Stimulated activated CD4-positive, alpha-beta T cell treated with anti-CD3 and anti-CD28 coated beads, TNF-alpha, amount 100 ng/mL, for 4 hours (primary cell): ENCODE data around the gene CLEC4C.

Experiments used
- DNase-seq, 3 experiments: peaks; one replicate each; pipeline ENCODE4 v3.0.0-alpha.2; 2020; ENCODE audit warnings: low read depth in 3 of 3

CLEC4C gene

DNA sequence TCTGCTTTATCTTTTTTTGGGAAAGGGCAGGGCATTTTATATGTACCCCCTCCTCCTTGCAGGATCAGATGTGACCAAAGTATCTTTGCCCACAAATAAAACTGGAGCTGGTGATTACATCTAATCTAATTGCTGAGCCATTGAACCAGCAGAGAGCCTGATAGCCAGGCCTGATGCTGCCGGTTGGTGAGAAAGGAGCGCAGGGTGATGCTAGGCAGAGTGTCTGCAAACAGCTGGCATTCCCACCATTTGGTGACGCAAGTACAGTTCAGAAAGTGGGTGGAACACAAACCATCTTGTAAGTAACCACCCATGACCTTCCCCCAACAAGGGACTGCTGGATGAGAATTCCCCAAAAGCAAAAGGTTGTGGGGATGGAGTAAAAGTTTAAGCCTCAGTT is 23.2 kb downstream of the CLEC4C start:
- no peak for DNase-seq

DNA sequence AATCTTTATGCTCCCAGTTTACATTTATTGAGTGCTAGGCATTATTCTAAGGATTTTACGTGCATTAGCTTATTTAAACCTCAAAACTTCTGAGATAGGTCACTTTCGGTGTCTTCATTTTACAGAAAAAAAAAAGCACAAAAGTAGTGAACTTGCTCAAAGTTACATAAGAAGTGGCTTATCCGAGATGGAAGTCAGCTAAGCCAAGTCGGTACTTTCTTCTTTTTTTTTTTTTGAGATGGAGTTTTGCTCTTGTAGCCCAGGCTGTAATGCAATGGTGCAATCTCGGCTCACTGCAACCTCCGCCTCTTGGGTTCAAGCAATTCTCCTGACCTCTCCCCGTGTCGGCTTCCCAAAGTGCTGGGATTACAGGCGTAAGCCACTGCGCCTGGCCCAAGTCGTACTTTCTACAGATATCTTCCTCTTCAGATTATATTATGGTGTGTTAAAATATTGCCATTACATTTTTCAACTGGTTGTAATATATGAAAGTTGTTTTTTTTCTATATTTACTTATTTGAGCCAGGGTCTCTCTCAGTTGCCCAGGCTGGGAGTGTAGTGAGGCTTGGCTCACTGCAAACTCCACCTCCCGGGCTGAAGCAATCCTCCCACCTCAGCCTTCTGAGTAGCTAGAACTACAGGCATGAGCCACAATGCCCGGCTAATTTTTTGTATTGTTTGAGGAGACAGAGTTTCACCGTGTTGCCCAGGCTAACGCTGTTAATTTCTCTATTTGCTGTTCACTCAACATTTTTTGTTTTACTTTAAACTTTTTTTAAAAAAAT is 27.0 kb downstream of the CLEC4C start:
- DNase-seq: no peak

DNA sequence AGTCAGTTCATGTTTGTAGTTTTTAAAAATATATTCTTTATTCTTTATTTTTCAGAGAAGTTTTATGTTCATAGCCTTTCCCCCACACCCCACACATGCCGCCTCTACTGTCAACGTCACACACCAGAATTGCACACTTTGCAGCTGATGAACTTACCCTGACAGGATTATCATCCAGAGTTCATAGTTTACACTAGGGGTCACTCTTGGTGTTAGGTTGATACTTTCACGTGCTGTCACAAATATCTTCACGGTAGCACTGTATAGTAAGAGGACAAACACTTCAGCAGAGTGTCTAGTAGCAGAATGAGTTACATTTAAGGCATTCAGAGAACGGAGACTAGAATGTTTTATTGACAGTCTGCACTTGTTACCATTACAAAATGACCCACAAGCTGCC is 30.8 kb downstream of the CLEC4C start:
- no peak for DNase-seq

DNA sequence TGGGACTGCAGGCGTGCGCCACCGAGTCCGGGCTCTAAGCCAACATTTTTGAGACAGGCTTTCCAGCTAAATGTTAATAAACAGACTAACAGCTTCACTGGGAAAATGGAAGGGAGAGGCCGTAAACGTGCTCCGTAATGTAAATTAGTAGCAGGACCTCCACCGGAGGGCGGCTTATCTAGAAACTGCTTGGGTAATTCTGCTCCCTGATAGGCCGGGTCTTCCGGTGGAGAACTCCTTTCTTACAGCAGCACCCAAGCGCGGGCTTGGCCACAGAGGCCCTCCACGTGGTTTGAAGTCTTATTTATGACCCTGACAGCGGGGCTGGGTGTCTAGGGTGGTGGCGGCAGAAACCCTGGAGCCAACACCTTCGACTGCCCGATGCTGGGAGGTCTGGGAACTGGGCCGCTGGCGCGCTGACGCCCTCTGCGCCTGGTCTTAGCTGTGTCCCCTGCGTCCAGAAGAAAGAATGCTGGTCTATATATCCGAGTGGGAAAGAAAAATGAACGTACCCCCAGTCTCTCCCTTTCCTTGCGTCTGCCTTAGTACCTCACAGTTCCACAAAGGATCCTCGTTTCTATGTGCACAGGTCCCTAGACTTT is 34.2 kb downstream of the CLEC4C start:
- DNase-seq: no peak

DNA sequence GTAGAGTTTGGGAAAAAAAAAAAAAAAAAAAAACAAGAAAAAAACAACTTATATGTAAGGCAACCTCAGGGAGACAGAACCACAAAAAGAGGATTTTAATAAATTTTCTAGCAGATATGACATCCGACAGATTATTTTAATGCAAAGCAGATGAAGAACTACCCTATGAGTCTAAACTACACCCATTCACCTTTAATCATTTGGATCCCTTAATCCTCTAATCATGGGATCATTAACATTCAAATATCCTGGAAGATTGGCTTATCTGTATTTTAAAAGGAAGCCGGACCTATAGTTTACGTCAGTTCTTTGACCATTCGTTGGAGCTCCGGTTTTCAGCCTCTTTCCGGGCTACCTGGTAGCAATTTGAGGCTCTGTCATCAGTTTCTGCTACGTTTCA is 36.0 kb downstream of the CLEC4C start, which contains the start of gene DPPA3:
Gene DPPA3, plus strand, starts transcription at position 301 of the 400 bp plus-strand sequence. CDS start 138 bp downstream, outside the sequence.
- no peak for DNase-seq

DNA sequence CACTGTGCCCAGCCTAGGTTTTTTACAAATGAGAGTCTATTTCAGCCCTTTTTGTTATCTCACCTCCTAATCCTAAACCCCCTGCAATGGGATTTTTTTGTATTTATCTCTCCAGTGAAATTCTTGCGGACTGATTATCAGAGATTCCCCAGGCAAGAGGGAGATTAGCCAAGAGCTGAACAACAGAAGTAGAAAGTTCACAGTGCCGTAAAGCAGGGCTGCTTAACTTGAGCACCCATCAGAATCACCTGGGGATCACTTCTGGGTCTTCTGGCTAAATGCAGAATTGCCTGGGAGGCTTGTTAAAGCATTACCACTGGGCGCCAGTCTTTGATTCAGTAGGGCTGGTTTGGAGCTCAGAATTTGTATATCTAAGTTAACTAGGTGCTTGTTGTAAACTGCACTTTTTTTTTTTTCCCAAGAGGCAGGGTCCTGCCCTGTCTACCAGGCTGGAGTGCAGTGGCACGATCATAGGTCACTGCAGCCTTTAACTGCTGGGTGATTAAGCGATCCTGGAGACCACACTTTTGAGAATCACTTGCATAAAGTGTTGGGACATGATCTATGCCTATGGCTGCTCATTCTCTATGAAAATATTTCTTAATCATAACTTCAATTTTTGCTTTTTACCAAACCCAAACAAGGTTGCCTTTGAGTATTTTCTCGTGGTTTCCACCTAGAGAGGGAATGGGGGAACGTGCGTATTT is 37.1 kb downstream of the CLEC4C start:
- no peak for DNase-seq

DNA sequence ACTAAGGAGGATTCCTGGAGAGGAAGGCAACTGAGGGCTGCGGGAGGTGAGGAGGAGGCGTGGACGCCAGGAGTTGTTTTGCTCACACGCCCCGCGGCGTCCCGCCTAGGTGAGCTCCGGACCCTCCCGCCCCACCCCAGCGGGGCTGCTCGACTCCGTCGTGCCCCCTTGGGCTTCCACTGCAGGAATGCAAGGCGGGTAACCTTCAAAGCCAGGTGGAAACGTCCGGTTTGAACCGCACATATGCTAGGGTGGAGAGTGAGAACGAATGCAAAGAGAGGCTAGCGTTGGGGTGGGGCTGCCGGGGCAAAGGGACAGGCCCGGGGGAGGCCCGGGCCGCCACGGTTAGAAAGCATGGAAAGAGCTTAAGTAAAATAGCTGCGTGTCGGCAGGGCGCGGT is 41.3 kb downstream of the CLEC4C start:
- no peak for DNase-seq

DNA sequence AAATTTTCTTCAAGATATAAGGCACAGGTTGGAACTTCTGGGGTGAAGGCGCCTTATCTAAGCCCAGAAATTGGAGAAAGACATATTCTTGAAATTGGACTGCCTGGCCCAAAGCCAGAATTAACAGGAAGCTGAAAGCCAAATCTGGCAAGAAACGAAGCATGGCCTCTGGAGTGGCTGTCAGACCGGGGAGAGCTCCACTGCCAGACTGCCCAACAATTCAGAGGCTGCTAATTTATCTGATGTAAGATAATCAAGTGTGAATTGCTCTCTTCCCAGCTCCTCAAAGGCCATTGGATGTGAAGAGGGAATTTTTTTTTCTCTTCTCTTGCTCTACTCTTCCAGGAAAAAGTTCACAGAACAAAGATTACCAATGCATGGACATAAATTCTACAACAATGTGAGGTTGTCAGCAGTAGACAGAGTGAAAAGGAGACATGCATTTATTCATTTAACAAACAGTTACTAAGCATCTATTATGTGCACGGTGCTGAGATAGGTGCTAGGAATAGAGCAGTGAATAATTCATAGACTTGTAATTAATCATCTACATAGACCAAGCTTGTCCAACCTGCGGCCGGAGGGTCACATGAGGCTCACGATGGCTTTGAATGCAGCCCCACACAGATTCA is 51.5 kb downstream of the CLEC4C start, which contains the start of gene GDF3:
Gene GDF3, minus strand, starts transcription at position 210 of the 632 bp plus-strand sequence. Its CDS starts 47 bp downstream, at position 163.
- no peak for DNase-seq

DNA sequence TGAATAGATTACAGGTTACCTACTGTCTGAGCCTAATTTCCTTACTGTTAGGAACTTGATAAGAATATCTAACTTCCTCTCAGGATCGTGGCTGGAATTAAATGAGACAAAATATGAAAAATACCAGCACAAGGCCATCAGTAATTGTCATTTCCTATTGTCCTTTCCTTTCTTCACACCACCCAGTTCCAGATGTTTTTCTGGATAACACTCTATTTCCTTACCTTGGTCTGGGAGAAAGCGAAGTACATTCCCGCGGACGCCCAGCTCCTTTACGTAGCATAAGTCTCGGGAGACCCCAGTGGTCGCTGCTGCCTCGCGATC is 52.0 kb downstream of the CLEC4C start:
- no peak for DNase-seq

DNA sequence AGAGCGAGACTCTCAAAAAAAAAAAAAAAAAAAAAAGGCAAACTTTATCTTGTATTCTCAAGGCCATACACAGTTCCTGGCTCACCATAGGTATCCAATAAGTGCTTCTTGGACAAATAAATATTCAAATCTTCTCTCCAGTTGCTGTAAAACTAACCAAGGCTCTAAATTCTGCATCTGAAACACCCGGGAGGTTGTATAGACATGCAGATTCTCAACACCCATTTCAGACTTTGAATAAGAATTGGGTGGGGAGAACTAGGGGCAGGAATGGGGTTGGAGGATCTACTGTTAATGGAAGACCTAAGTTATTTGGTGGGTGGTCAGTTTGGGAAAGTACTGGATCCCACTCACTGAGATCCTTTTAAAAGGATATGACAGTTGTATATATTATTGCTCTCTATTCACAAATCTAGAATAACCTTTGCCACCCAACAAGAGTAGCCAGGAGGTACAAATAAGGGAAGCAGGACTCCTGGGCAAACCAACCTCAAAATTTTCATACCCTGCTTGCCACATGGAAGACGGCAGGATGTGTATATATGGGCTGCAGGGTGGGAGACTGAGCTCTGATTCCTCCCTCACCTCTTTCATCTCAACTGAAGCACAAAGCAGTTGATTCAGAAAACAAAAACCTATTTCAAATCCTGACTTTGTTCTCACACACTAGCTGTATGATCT is 52.5 kb downstream of the CLEC4C start:
- no peak for DNase-seq

DNA sequence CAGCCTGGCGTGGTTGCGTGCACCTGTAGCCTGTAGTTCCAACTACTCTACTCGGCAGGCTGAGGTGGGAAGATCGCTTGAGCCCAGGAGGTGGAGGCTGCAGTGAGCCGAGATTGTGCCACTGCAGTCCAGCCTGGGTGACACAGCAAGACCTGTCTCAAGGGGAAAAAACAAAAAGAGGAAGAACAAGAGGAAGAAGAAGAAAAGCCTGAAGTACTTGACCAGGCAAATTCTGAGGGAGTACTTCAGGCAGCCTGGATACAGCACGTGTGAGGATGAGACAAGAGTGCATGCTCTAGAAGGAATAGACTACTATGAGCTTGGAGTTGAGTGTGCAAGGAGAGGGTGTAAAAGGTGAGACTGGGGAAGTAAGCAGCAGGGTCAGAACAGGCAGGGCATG is 53.4 kb downstream of the CLEC4C start:
- no peak for DNase-seq

DNA sequence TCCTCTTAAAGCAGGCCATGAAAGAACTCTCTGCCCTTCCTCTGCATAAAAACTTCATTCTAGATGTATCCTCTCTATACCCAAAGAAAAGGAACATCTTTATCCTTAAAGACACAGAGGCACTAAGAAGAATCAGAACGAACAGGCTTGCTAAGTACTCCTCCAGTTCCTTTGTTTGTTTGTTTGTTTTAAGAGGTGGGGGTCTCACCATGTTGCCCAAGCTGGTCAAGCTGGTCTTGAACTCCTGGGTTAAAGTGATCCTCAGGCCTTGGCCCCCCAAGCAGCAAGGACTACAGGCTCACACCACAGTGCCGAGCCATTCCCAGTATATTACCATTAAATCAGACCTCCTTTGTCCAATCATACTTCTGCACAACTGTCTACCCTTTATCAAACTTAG is 65.6 kb downstream of the CLEC4C start:
- DNase-seq: no peak
